Embryonic facial prominence (tissue), 1 donor: ENCODE measurements around the gene TOMM40L.
A peak's percentile ranks its signal among the peaks of the same experiment; 100 is the strongest.

Experiments
- DNase-seq: peaks from one replicate; pipeline ENCODE4 v3.0.0-alpha.2; 2016; ENCODE audit errors: extremely low spot score

Gene TOMM40L

GRCh38 chr1:161197560-161198193, 28.2 kb upstream of the TOMM40L start:
- DNase-seq: no peak

GRCh38 chr1:161198194-161198896, 27.5 kb upstream of the TOMM40L start:
- DNase-seq: no peak

- peak; percentile 77 for DNase-seq
Observed at GRCh38 chr1:161198897-161199431, 26.9 kb upstream of the TOMM40L start, which contains the start of gene ADAMTS4. ADAMTS4 (minus strand) TSS chr1:161199054; CDS start chr1:161198627, 427 bp downstream.

GRCh38 chr1:161199506-161200139, 26.2 kb upstream of the TOMM40L start:
- no peak for DNase-seq

GRCh38 chr1:161200421-161200991, 25.4 kb upstream of the TOMM40L start:
- no peak for DNase-seq

GRCh38 chr1:161200992-161201835, 24.6 kb upstream of the TOMM40L start:
- DNase-seq: no peak

- DNase-seq: peak; percentile 98
Observed at GRCh38 chr1:161201836-161202712, 23.8 kb upstream of the TOMM40L start, which contains the start of gene NDUFS2. NDUFS2 (plus strand) TSS chr1:161202367; CDS start chr1:161202386, 19 bp downstream.

- DNase-seq: no peak
Observed at GRCh38 chr1:161206411-161207140, 19.3 kb upstream of the TOMM40L start.

GRCh38 chr1:161207173-161207572, 18.7 kb upstream of the TOMM40L start:
- DNase-seq: no peak

- no peak for DNase-seq
Observed at GRCh38 chr1:161209790-161210409, 16.0 kb upstream of the TOMM40L start.

GRCh38 chr1:161214369-161214768, 11.5 kb upstream of the TOMM40L start:
- no peak for DNase-seq

GRCh38 chr1:161215076-161215475, 10.8 kb upstream of the TOMM40L start, which contains the start of gene FCER1G:
FCER1G (plus strand) TSS chr1:161215295; CDS start chr1:161215322, 27 bp downstream.
- DNase-seq: no peak

- no peak for DNase-seq
Observed at GRCh38 chr1:161216945-161217712, 8.7 kb upstream of the TOMM40L start.

GRCh38 chr1:161217831-161218230, 8.0 kb upstream of the TOMM40L start:
- DNase-seq: no peak

GRCh38 chr1:161218301-161219077, 7.4 kb upstream of the TOMM40L start:
- no peak for DNase-seq

GRCh38 chr1:161219078-161219892, 6.6 kb upstream of the TOMM40L start:
- no peak for DNase-seq
